ENCODE measurements around the gene KPNB1.

Gene KPNB1

GRCh38 chr17:47640076-47640475, 9.6 kb upstream of the KPNB1 start:
- ChIA-PET POLR2A (no interaction called here), CTCF (no interaction called here)
- TF ChIP-seq ELF4 (IDR thresholded peaks at IDR 0.05) (no peak), TARDBP (IDR thresholded peaks at IDR 0.05) (no peak), PKNOX1 (IDR thresholded peaks at IDR 0.05) (no peak), BHLHE40 (IDR thresholded peaks at IDR 0.05; ENCODE audit: borderline replicate concordance) (no peak), CTBP1 (IDR thresholded peaks at IDR 0.05; ENCODE audit: borderline replicate concordance) (no peak), FOXM1 (IDR thresholded peaks at IDR 0.05; ENCODE audit: borderline replicate concordance) (no peak), FOXK2 (IDR thresholded peaks at IDR 0.05) (no peak), NFRKB (IDR thresholded peaks at IDR 0.05) (no peak), SP1 (IDR thresholded peaks at IDR 0.05) (no peak), LEF1 (IDR thresholded peaks at IDR 0.05; ENCODE audit: borderline replicate concordance) (no peak), L3MBTL2 (conservative IDR thresholded peaks at IDR 0.05) (no peak)
- DNase-seq (ENCODE audit: extremely low spot score), result no peak

GRCh38 chr17:47641202-47641601, 8.5 kb upstream of the KPNB1 start:
- no peak for TF ChIP-seq FOXK2 (IDR thresholded peaks at IDR 0.05)
- no peak for TF ChIP-seq SP1 (IDR thresholded peaks at IDR 0.05)
- no peak for TF ChIP-seq ARNT (IDR thresholded peaks at IDR 0.05)
- TF ChIP-seq BHLHE40 (IDR thresholded peaks at IDR 0.05; ENCODE audit: borderline replicate concordance), result no peak
- no peak for TF ChIP-seq ZNF384 (IDR thresholded peaks at IDR 0.05)
- no peak for TF ChIP-seq FOXA1 (IDR thresholded peaks at IDR 0.05)
- DNase-seq (ENCODE audit: extremely low spot score), result no peak
- ChIA-PET POLR2A (interaction anchor here (1.5 kb wide), 1 partner anchor 9 kb away, joined by 4 read pairs; no protein-coding TSS in a partner anchor), CTCF (no interaction called here)

- ChIA-PET CTCF (interaction anchor here (0.6 kb wide), 1 partner anchor 283 kb away, joined by 3 read pairs; no protein-coding TSS in a partner anchor), POLR2A (no interaction called here)
- TF ChIP-seq LEF1 (IDR thresholded peaks at IDR 0.05; ENCODE audit: borderline replicate concordance) (no peak), SP1 (IDR thresholded peaks at IDR 0.05) (no peak), TARDBP (IDR thresholded peaks at IDR 0.05) (no peak), PKNOX1 (IDR thresholded peaks at IDR 0.05) (no peak), FOXK2 (IDR thresholded peaks at IDR 0.05) (no peak), HDGF (IDR thresholded peaks at IDR 0.05; ENCODE audit: borderline replicate concordance) (no peak), BHLHE40 (IDR thresholded peaks at IDR 0.05; ENCODE audit: borderline replicate concordance) (no peak)
- no peak for DNase-seq (ENCODE audit: extremely low spot score)
Measured at GRCh38 chr17:47643116-47643515, 6.6 kb upstream of the KPNB1 start.

GRCh38 chr17:47644324-47644723, 5.4 kb upstream of the KPNB1 start:
- TF ChIP-seq TARDBP (IDR thresholded peaks at IDR 0.05) (no peak), CTBP1 (IDR thresholded peaks at IDR 0.05; ENCODE audit: borderline replicate concordance) (no peak), FOXM1 (IDR thresholded peaks at IDR 0.05; ENCODE audit: borderline replicate concordance) (no peak), LEF1 (IDR thresholded peaks at IDR 0.05; ENCODE audit: borderline replicate concordance) (no peak), SUZ12 (IDR thresholded peaks at IDR 0.05) (no peak), PKNOX1 (IDR thresholded peaks at IDR 0.05) (no peak), HDGF (IDR thresholded peaks at IDR 0.05; ENCODE audit: borderline replicate concordance) (no peak), ARNT (IDR thresholded peaks at IDR 0.05) (no peak), FOXA1 (IDR thresholded peaks at IDR 0.05) (no peak), NFRKB (IDR thresholded peaks at IDR 0.05) (no peak), BHLHE40 (IDR thresholded peaks at IDR 0.05; ENCODE audit: borderline replicate concordance) (no peak), SP1 (IDR thresholded peaks at IDR 0.05) (no peak), FOXK2 (IDR thresholded peaks at IDR 0.05) (no peak), ELF4 (IDR thresholded peaks at IDR 0.05) (no peak), ZNF384 (IDR thresholded peaks at IDR 0.05) (no peak), L3MBTL2 (conservative IDR thresholded peaks at IDR 0.05) (no peak)
- POLR2A ChIA-PET, result no interaction called here
- DNase-seq (ENCODE audit: extremely low spot score), result no peak
- CTCF ChIA-PET, result no interaction called here

- CTCF ChIA-PET, result interaction anchor here (3.2 kb wide), 1 partner anchor 13 kb away, joined by 15 read pairs; no protein-coding TSS in a partner anchor
- POLR2A ChIA-PET, result interaction anchor here (0.9 to 2.7 kb wide), 35 partner anchors 9 to 321 kb away, joined by 3 to 30 read pairs (median 4); partner anchors contain the start of genes CDK5RAP3, LRRC46, MRPL10 and OSBPL7
- no peak for DNase-seq (ENCODE audit: extremely low spot score)
- TF ChIP-seq FOXM1 (IDR thresholded peaks at IDR 0.05; ENCODE audit: borderline replicate concordance), result no peak
- no peak for TF ChIP-seq PKNOX1 (IDR thresholded peaks at IDR 0.05)
- 0 out of 2 replicates have a peak, but pooled peaks have one; percentile 31 for TF ChIP-seq ELF4 (IDR thresholded peaks at IDR 0.05)
- no peak for TF ChIP-seq HDGF (IDR thresholded peaks at IDR 0.05; ENCODE audit: borderline replicate concordance)
- no peak for TF ChIP-seq ZNF384 (IDR thresholded peaks at IDR 0.05)
- no peak for TF ChIP-seq SUZ12 (IDR thresholded peaks at IDR 0.05)
- TF ChIP-seq FOXA1 (IDR thresholded peaks at IDR 0.05), result no peak
- no peak for TF ChIP-seq SP1 (IDR thresholded peaks at IDR 0.05)
- 0 out of 2 replicates have a peak, but pooled peaks have one; percentile 35 for TF ChIP-seq ARNT (IDR thresholded peaks at IDR 0.05)
- TF ChIP-seq LEF1 (IDR thresholded peaks at IDR 0.05; ENCODE audit: borderline replicate concordance), result no peak
- TF ChIP-seq NFRKB (IDR thresholded peaks at IDR 0.05), result no peak
- no peak for TF ChIP-seq BHLHE40 (IDR thresholded peaks at IDR 0.05; ENCODE audit: borderline replicate concordance)
- no peak for TF ChIP-seq TARDBP (IDR thresholded peaks at IDR 0.05)
- no peak for TF ChIP-seq FOXK2 (IDR thresholded peaks at IDR 0.05)
- TF ChIP-seq CTBP1 (IDR thresholded peaks at IDR 0.05; ENCODE audit: borderline replicate concordance), result peak; percentile 74; the same call in 1 of the 2 replicates
- no peak for TF ChIP-seq L3MBTL2 (conservative IDR thresholded peaks at IDR 0.05)
Measured at GRCh38 chr17:47649972-47650524, 329 bp downstream of the KPNB1 start.
